PFSK-1 (cell line): ENCODE data around the gene LOXHD1.

Source experiments
- POLR2AphosphoS5 ChIP-seq: IDR thresholded peaks from 2 replicates; pipeline ENCODE4 v1.6.1; 2012; ENCODE audit warnings: low read depth, mild to moderate bottlenecking, control low read depth, low read length, moderate library complexity
- SIN3A ChIP-seq: IDR thresholded peaks from 2 replicates; pipeline ENCODE4 v1.6.1; 2012; ENCODE audit warnings: mild to moderate bottlenecking, low read length, moderate library complexity, borderline replicate concordance; ENCODE audit not compliant: insufficient read depth

GRCh38 chr18:46456691-46457090, 200.3 kb downstream of the LOXHD1 start:
- TF ChIP-seq SIN3A: no peak
- TF ChIP-seq POLR2AphosphoS5: no peak
